ENCODE results near the gene DDX25.

- TF ChIP-seq CTCF (IDR thresholded peaks at IDR 0.05) = no peak
- TF ChIP-seq POLR2A (IDR thresholded peaks at IDR 0.05) = no peak
Measured at GRCh38 chr11:125873881-125874555, 30.3 kb upstream of the DDX25 start.

Measured in lower leg skin (tissue), 3 donors.